Suppressor macrophage (primary cell): ENCODE data around the gene PLK5.
"Not testable (repeated sequence)": the region's sequence is repeated elsewhere in the genome, so short reads cannot be mapped to it uniquely, and the experiment has no call there.

Source experiments
- DNase-seq, 4 experiments: peaks; one replicate each; pipeline ENCODE4 v3.0.0-alpha.2; 2020 to 2022

PLK5 gene

GRCh38 chr19:1491849-1492170 is 32.1 kb upstream of the PLK5 start:
- DNase-seq: no peak

GRCh38 chr19:1492474-1493006 is 31.3 kb upstream of the PLK5 start:
- DNase-seq: no peak

- DNase-seq: no peak
Measured at GRCh38 chr19:1494115-1494815, 29.6 kb upstream of the PLK5 start.

GRCh38 chr19:1495051-1495798 is 28.7 kb upstream of the PLK5 start:
- DNase-seq: no peak

GRCh38 chr19:1495799-1496713 is 27.8 kb upstream of the PLK5 start:
- DNase-seq: no peak

- DNase-seq: no peak
Measured at GRCh38 chr19:1496714-1497577, 26.9 kb upstream of the PLK5 start.

- DNase-seq: no peak
Measured at GRCh38 chr19:1497578-1498235, 26.2 kb upstream of the PLK5 start.

GRCh38 chr19:1499231-1499630 is 24.6 kb upstream of the PLK5 start:
- DNase-seq: not testable (repeated sequence)

- no peak for DNase-seq
Measured at GRCh38 chr19:1501200-1501595, 22.7 kb upstream of the PLK5 start.

GRCh38 chr19:1502433-1503088 is 21.3 kb upstream of the PLK5 start:
- DNase-seq: no peak

- peak; percentile 73 to 89 (median 78) for DNase-seq
Measured at GRCh38 chr19:1503089-1503924, 20.6 kb upstream of the PLK5 start.

GRCh38 chr19:1503925-1504773 is 19.7 kb upstream of the PLK5 start:
- no peak for DNase-seq

- no peak for DNase-seq
Measured at GRCh38 chr19:1505012-1505411, 18.9 kb upstream of the PLK5 start.

- DNase-seq: no peak
Measured at GRCh38 chr19:1505991-1506881, 17.6 kb upstream of the PLK5 start.

- no peak for DNase-seq
Measured at GRCh38 chr19:1507192-1507660, 16.7 kb upstream of the PLK5 start.

GRCh38 chr19:1507763-1508506 is 15.9 kb upstream of the PLK5 start:
- peak; percentile 91 to 93 (median 91) for DNase-seq

- DNase-seq: no peak
Measured at GRCh38 chr19:1508507-1508856, 15.4 kb upstream of the PLK5 start.
